ENCODE measurements around the gene TBC1D10B. TPM values are rescaled to one million over a fixed set of nuclear protein-coding genes. Genes with fewer than 3 reads are reported as not detected.
"Not testable (repeated sequence)": the region's sequence is repeated elsewhere in the genome, so short reads cannot be mapped to it uniquely, and the experiment has no call there.

TBC1D10B gene
- total RNA-seq, 4 donors from 2014 or later: 35.3 to 52.6 (median 43.6) TPM

DNA sequence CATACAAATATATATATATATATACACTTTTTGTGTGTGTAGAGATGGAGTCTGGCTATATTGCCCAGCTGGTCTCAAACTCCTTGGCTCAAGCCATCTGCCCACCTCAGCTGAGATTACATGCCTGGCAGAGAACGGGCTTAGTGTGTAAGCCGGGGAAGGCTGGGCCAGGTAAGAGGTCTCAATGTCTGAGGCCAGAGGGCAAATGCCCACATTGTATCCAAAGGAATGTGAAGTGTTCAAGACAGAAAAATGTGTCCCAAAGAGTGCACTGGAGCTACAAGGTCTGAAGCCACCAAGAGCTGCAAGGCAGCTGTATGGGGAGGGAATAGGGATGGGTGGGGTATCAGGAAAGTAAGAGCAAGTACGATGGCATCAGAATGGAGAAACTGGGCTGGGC lies 24.0 kb downstream of the TBC1D10B start:
- Histone ChIP-seq H3K4me3 (no peak overlapping the region), H3K36me3 (no peaks in the 10 kb centered on the region), H3K4me1 (peaks cover under 1 to 2% of the 10 kb centered on the region in 2 donors), H3K9me3 (no peaks in the 10 kb centered on the region), H3K27ac (no peak overlapping the region), H3K27me3 (no peaks in the 10 kb centered on the region)
- in situ Hi-C loops (cut with MboI; ENCODE audit: low sequenced_read_pairs in 4 of 4): no loop called here
- DNase-seq (no peak), ATAC-seq (no peak)
- intact Hi-C loops (cut with DNase I; ENCODE audit: low total_unique reads): no loop called here
- TF ChIP-seq, protein P1, sequence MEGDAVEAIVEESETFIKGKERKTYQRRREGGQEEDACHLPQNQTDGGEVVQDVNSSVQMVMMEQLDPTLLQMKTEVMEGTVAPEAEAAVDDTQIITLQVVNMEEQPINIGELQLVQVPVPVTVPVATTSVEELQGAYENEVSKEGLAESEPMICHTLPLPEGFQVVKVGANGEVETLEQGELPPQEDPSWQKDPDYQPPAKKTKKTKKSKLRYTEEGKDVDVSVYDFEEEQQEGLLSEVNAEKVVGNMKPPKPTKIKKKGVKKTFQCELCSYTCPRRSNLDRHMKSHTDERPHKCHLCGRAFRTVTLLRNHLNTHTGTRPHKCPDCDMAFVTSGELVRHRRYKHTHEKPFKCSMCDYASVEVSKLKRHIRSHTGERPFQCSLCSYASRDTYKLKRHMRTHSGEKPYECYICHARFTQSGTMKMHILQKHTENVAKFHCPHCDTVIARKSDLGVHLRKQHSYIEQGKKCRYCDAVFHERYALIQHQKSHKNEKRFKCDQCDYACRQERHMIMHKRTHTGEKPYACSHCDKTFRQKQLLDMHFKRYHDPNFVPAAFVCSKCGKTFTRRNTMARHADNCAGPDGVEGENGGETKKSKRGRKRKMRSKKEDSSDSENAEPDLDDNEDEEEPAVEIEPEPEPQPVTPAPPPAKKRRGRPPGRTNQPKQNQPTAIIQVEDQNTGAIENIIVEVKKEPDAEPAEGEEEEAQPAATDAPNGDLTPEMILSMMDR (IDR thresholded peaks at IDR 0.05 in 4 of 5, conservative IDR thresholded peaks at IDR 0.05 in 1 of 5): no peak
- TF ChIP-seq POLR2A (IDR thresholded peaks at IDR 0.05): no peak

DNA sequence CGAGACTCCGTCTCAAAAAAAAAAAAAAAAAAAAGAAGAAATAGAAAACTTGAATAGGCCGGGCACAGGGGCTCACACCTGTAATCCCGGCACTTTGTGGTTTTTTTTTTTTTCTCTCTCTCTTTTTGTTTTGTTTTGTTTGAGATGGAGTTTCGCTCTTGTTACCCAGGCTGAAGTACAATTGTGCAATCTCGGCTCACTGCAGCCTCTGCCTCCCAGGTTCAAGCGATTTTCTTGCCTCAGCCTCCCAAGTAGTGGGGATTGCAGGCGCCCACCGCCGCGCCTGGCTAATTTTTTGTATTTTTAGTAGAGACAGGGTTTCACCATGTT lies 26.8 kb downstream of the TBC1D10B start:
- H3K9me3 ChIP-seq; ATAC-seq; in situ Hi-C loops (cut with MboI; ENCODE audit: low sequenced_read_pairs in 4 of 4); H3K36me3 ChIP-seq; H3K4me3 ChIP-seq; H3K27ac ChIP-seq; DNase-seq; H3K27me3 ChIP-seq; intact Hi-C loops (cut with DNase I; ENCODE audit: low total_unique reads): not testable (repeated sequence)
- peaks cover 0 to 11% of the 10 kb centered on the region in 2 donors for H3K4me1 ChIP-seq

DNA sequence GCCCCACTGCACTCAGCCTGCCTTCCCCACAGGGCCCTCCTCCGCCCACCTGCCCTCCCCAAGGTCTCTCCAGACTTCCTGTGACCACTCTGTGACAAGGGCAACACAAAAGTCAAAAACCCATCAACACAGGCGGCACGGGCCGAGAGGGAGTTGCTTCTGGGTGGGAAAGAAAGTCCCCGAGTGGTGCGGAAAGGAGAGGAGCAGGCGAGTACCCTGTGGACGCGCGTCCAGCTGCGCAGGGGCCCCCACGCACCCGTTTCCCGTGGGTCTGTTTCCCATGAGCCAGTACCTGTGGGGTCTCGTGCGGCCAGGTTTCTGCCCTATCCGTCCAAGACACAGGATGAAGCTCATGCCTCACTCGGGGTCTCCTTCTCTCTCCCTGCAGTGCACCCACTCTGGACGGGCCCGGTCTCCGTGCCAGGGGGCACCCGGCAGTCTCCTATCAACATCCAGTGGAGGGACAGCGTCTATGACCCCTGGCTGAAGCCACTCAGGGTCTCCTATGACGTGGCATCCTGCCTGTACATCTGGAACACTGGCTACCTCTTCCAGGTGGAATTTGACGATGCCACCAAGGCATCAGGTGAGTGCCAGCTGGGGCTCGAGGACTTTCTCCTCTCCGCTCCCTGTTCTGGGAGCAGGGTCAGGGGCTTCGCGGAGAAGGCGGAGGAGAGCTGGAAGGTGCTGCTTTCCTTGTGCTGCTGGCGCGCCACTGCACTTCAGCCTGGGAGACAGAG lies 27.4 kb downstream of the TBC1D10B start:
- Histone ChIP-seq H3K9me3 (no peaks in the 10 kb centered on the region), H3K36me3 (no peaks in the 10 kb centered on the region), H3K4me1 (peaks cover 0 to 16% of the 10 kb centered on the region in 2 donors), H3K27ac (no peak overlapping the region), H3K4me3 (no peak overlapping the region), H3K27me3 (no peaks in the 10 kb centered on the region)
- ATAC-seq (no peak), DNase-seq (no peak)
- in situ Hi-C loops (cut with MboI; ENCODE audit: low sequenced_read_pairs in 4 of 4): no loop called here
- TF ChIP-seq, protein P1 (IDR thresholded peaks at IDR 0.05 in 4 of 5, conservative IDR thresholded peaks at IDR 0.05 in 1 of 5): no peak
- no peak for TF ChIP-seq POLR2A (IDR thresholded peaks at IDR 0.05)
- intact Hi-C loops (cut with DNase I; ENCODE audit: low total_unique reads): no loop called here

DNA sequence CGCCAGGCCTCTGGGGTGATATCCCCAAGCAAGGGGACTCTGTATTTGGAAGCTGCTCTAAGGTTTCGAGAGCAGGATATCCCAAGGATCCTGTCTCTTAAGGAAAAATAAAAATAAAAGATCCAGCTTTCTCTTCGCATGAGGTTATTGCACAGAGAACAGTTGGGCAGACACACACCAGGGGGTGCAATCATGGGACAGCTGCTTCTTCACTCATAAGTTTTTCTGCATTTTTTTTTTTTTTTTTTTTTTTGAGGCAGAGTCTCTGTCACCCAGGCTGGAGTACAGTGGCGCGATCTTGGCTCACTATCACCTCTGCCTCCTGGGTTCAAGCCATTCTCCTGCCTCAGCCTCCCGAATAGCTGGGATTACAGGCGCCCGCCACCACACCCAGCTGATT lies 28.3 kb downstream of the TBC1D10B start:
- DNase-seq; H3K9me3 ChIP-seq; intact Hi-C loops (cut with DNase I; ENCODE audit: low total_unique reads); H3K27ac ChIP-seq; H3K4me3 ChIP-seq; in situ Hi-C loops (cut with MboI; ENCODE audit: low sequenced_read_pairs in 4 of 4); H3K27me3 ChIP-seq; ATAC-seq; H3K36me3 ChIP-seq: not testable (repeated sequence)
- H3K4me1 ChIP-seq: peaks cover 0 to 22% of the 10 kb centered on the region in 2 donors

DNA sequence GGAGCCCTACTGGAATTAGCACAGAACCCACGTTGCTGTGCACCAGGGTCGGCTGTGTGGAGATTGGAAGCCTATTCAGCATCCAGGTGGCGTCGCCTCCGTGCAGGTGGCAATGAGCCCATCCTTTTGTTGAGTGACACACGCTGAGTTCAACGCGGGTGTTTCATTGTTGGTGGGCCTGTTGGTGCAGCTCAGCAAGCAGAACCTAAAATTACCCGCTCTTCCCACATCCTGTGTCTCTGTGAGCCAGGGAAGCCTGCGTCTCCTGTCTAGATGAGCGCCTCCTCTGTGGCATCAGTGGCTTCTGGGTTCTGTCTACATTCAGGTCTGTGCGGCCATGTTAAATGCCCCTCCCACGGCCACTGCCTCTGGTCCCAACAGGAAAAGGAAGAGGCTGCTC lies 29.7 kb downstream of the TBC1D10B start:
- Histone ChIP-seq H3K36me3 (no peaks in the 10 kb centered on the region), H3K27ac (no peak overlapping the region), H3K27me3 (no peaks in the 10 kb centered on the region), H3K9me3 (no peaks in the 10 kb centered on the region), H3K4me3 (no peak overlapping the region), H3K4me1 (peaks cover 4 to 31% of the 10 kb centered on the region in 2 donors)
- ATAC-seq (no peak), DNase-seq (no peak)
- in situ Hi-C loops (cut with MboI; ENCODE audit: low sequenced_read_pairs in 4 of 4): no loop called here
- TF ChIP-seq POLR2A (IDR thresholded peaks at IDR 0.05): no peak
- TF ChIP-seq, protein P1 (IDR thresholded peaks at IDR 0.05 in 4 of 5, conservative IDR thresholded peaks at IDR 0.05 in 1 of 5): no peak
- intact Hi-C loops (cut with DNase I; ENCODE audit: low total_unique reads): no loop called here

DNA sequence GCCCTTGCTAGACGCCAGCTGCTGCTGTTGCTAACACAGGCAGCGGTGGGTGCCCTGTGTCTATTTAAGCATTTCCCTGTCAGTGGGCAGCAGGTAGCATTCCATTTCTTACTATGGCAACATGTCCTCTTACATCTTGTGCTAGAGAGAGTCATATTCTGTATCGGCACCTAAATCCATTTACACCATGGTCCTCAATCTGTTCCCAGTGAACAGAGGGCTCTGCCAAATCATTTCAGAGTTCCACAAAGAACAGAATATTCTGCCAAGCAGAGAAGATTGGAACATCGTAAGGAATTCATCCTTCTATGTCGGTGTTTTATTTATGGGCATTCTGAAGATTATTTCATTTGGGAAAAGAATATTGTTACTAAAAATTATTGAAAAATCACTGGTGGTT lies 31.6 kb downstream of the TBC1D10B start:
- H3K4me1 ChIP-seq: peaks cover 5 to 31% of the 10 kb centered on the region in 2 donors
- in situ Hi-C loops (cut with MboI; ENCODE audit: low sequenced_read_pairs in 4 of 4); DNase-seq: not testable (repeated sequence)

DNA sequence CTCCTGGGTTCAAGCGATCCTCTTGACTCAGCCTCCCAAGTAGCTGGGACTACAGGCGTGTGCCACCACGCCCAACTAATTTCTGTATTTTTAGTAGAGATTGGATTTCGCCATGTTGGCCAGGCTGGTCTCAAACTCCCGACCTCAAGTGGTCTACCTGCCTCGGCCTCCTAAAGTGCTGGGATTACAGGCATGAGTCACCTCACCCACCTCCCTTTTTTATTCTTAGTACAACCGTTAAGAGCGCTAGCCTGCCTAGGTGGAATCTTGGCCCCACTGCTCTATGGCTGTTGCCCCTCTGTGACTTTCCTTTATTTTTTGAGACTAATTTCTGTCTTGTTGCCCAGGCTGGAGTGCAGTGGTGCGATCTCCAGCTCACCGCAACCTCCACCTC lies 32.3 kb downstream of the TBC1D10B start:
- intact Hi-C loops (cut with DNase I; ENCODE audit: low total_unique reads); DNase-seq: not testable (repeated sequence)

More for the DNA sequence above, 31.6 kb downstream of the TBC1D10B start:
- peak in 1 of 2 donors; percentile 65 for ATAC-seq
- H3K4me3 ChIP-seq; H3K27me3 ChIP-seq; intact Hi-C loops (cut with DNase I; ENCODE audit: low total_unique reads); H3K36me3 ChIP-seq; H3K9me3 ChIP-seq: not testable (repeated sequence)
- peak overlapping the region in 2 of 4 donors; percentile 52 to 99 for H3K27ac ChIP-seq

More for the DNA sequence above, 32.3 kb downstream of the TBC1D10B start:
- H3K27ac ChIP-seq: peak overlapping the region in 2 of 4 donors; percentile 52 to 99
- ATAC-seq; H3K27me3 ChIP-seq; H3K36me3 ChIP-seq; H3K4me3 ChIP-seq; in situ Hi-C loops (cut with MboI; ENCODE audit: low sequenced_read_pairs in 4 of 4); H3K9me3 ChIP-seq: not testable (repeated sequence)
- peaks cover 5 to 31% of the 10 kb centered on the region in 2 donors for H3K4me1 ChIP-seq
